GM12878 (cell line): Measurements from ENCODE around the gene COL6A3. TPM values are rescaled to one million over a fixed set of nuclear protein-coding genes. Genes with fewer than 3 reads are reported as not detected.

Experiments used
- ATAC-seq: fragments of 200-7000 bp; cut with Tn5 transposase; 3 replicates; pipeline ENCODE4 v1.9.1; 2020; ENCODE audit warnings: mild to moderate bottlenecking, moderate library complexity
- BruUV-seq: library from RNA; stranded (reverse); fragments of 400-500 nt; replicated peaks from 2 replicates; lab custom pipeline; 2021; lab: Mats Ljungman, UMichigan
- CTCF ChIA-PET: fragments of 300-600 bp; sonication (Branson Sonifier 250); formaldehyde crosslinking; extraction: SDS; loops from one replicate; lab custom pipeline; 2021; ENCODE audit warnings: inconsistent platforms; lab: Yijun Ruan, JAX
- POLR2A ChIA-PET: fragments of 350-600 bp; formaldehyde crosslinking; extraction: SDS; loops from one replicate; lab custom pipeline; 2021; ENCODE audit warnings: inconsistent platforms; lab: Charles Lee
- RAD21 ChIA-PET: fragments of 300-600 bp; sonication (Branson Sonifier 250); formaldehyde crosslinking; loops from one replicate; lab custom pipeline; 2023; ENCODE audit warnings: antibody characterized with exemption; ENCODE audit not compliant: unreplicated experiment; lab: Charles Lee
- SMC1A ChIA-PET: fragments of 300-600 bp; sonication (Branson Sonifier 250); formaldehyde crosslinking; loops from one replicate; lab custom pipeline; 2023; ENCODE audit not compliant: unreplicated experiment, uncharacterized antibody; lab: Charles Lee
- DNase-seq: peaks from one replicate; pipeline ENCODE4 v3.0.0-alpha.2; 2011; ENCODE audit warnings: low read depth, low spot score
- FAIRE-seq: peaks from 3 replicates; lab custom pipeline; 2011; peaks lifted over from hg19 to GRCh38; lab: Jason Lieb, UNC
- H2AFZ ChIP-seq: 2 replicates; pipeline ENCODE4 v1.6.0; 2011; ENCODE audit warnings: low read depth, low read length, control low read depth; ENCODE audit not compliant: control insufficient read depth
- H3K27ac ChIP-seq: 2 replicates; pipeline ENCODE4 v1.5.1; 2011; ENCODE audit warnings: control low read depth; ENCODE audit not compliant: control insufficient read depth, insufficient read depth
- H3K27me3 ChIP-seq, 2 experiments: replicated peaks in 1 of 2; 2 replicates each; pipeline versions ENCODE4 v1.6.0 to v1.6.1; 2011; ENCODE audit warnings: low read length in 1 of 2; ENCODE audit not compliant: control insufficient read depth in 2 of 2, insufficient read depth in 2 of 2
- H3K36me3 ChIP-seq, 2 experiments: 2 replicates each; pipeline ENCODE4 v1.5.1; 2011; ENCODE audit warnings: low read length in 1 of 2; ENCODE audit not compliant: control insufficient read depth in 2 of 2, insufficient read depth in 2 of 2
- H3K4me1 ChIP-seq: 2 replicates; pipeline ENCODE4 v1.6.1; 2011; ENCODE audit warnings: mild to moderate bottlenecking, low read length, moderate library complexity, mixed read lengths; ENCODE audit not compliant: control insufficient read depth, insufficient read depth
- H3K4me2 ChIP-seq: 2 replicates; pipeline ENCODE4 v1.6.0; 2011; ENCODE audit warnings: control low read depth; ENCODE audit not compliant: control insufficient read depth, insufficient read depth
- H3K4me3 ChIP-seq: fragments of 200-600 bp; sonication (generic); 2 replicates; pipeline ENCODE4 v1.5.1; 2016
- H3K79me2 ChIP-seq: 2 replicates; pipeline ENCODE4 v1.6.0; 2011; ENCODE audit warnings: low read length; ENCODE audit not compliant: control insufficient read depth, insufficient read depth
- H3K9ac ChIP-seq: 2 replicates; pipeline ENCODE4 v1.8.0; 2011; ENCODE audit warnings: low read length, control low read depth, mixed read lengths; ENCODE audit not compliant: control insufficient read depth, insufficient read depth
- H3K9me3 ChIP-seq: replicated peaks from 3 replicates; pipeline ENCODE4 v1.5.1; 2011; ENCODE audit warnings: mild to moderate bottlenecking, low read length; ENCODE audit not compliant: control insufficient read depth, insufficient read depth
- H4K20me1 ChIP-seq: 2 replicates; pipeline ENCODE4 v1.6.0; 2011; ENCODE audit not compliant: control insufficient read depth, insufficient read depth
- CTCF ChIP-seq, 3 experiments: IDR thresholded peaks in 2 of 3; conservative IDR thresholded peaks in 1 of 3; 2 replicates each; pipeline ENCODE4 v1.5.1; 2011; ENCODE audit warnings: low read depth in 3 of 3, low read length in 3 of 3, mild to moderate bottlenecking in 3 of 3, control low read depth in 2 of 3, moderate library complexity in 2 of 3, inconsistent platforms in 1 of 3, mixed read lengths in 1 of 3; ENCODE audit not compliant: control insufficient read depth in 2 of 3, insufficient read depth in 1 of 3; ENCODE audit errors: extremely low read depth in 1 of 3
- ETV6 ChIP-seq, 2 experiments: fragments of 450-650 bp in 1 of 2; IDR thresholded peaks in 1 of 2; conservative IDR thresholded peaks in 1 of 2; 2 replicates each; pipeline ENCODE4 v1.6.1; 2014; ENCODE audit warnings: antibody characterized with exemption in 1 of 2, borderline replicate concordance in 1 of 2, low read depth in 1 of 2, mild to moderate bottlenecking in 1 of 2, moderate library complexity in 1 of 2
- IRF4 ChIP-seq: IDR thresholded peaks from 2 replicates; pipeline ENCODE4 v1.6.1; 2011; ENCODE audit warnings: low read depth, low read length
- MXI1 ChIP-seq: fragments of 150-350 bp; IDR thresholded peaks from 2 replicates; pipeline ENCODE4 v1.6.1; 2011; ENCODE audit warnings: low read depth, mild to moderate bottlenecking, inconsistent platforms, low read length, improper control_type of control experiment
- MYC ChIP-seq: IDR thresholded peaks from 2 replicates; pipeline ENCODE4 v1.6.1; 2011; ENCODE audit warnings: mild to moderate bottlenecking, low read length, moderate library complexity, inconsistent platforms; ENCODE audit not compliant: insufficient read depth, insufficient replicate concordance, insufficient read length, severe bottlenecking
- NFXL1 ChIP-seq: fragments of 450-650 bp; IDR thresholded peaks from 2 replicates; pipeline ENCODE4 v1.6.1; 2017; ENCODE audit warnings: antibody characterized with exemption, mild to moderate bottlenecking, borderline replicate concordance
- NKRF ChIP-seq: fragments of 450-650 bp; conservative IDR thresholded peaks from 2 replicates; pipeline ENCODE4 v1.6.1; 2017; ENCODE audit warnings: mild to moderate bottlenecking, moderate library complexity
- PBX3 ChIP-seq: IDR thresholded peaks from 2 replicates; pipeline ENCODE4 v1.6.1; 2011; ENCODE audit warnings: mild to moderate bottlenecking, low read depth, low read length, moderate library complexity; ENCODE audit not compliant: insufficient replicate concordance
- POLR2AphosphoS5 ChIP-seq: IDR thresholded peaks from 2 replicates; pipeline ENCODE4 v1.6.1; 2011; ENCODE audit warnings: mild to moderate bottlenecking, low read length, inconsistent platforms
- POU2F2 ChIP-seq: IDR thresholded peaks from 3 replicates; pipeline ENCODE4 v1.6.1; 2011; ENCODE audit warnings: low read depth, mild to moderate bottlenecking, low read length, borderline replicate concordance
- REST ChIP-seq: IDR thresholded peaks from 2 replicates; pipeline ENCODE4 v1.6.1; 2012; ENCODE audit warnings: mild to moderate bottlenecking, low read depth, low read length
- SREBF1 ChIP-seq: IDR thresholded peaks from 2 replicates; pipeline ENCODE4 v1.6.1; 2012; ENCODE audit warnings: mild to moderate bottlenecking, low read length
- TCF12 ChIP-seq: IDR thresholded peaks from 2 replicates; pipeline ENCODE4 v1.6.1; 2011; ENCODE audit warnings: low read depth, mild to moderate bottlenecking, low read length
- TCF3 ChIP-seq: IDR thresholded peaks from 2 replicates; pipeline ENCODE4 v1.6.1; 2012; ENCODE audit warnings: low read depth, mild to moderate bottlenecking, low read length, borderline replicate concordance; ENCODE audit not compliant: insufficient read depth
- ZBED1 ChIP-seq: IDR thresholded peaks from 2 replicates; pipeline ENCODE4 v1.6.1; 2016; ENCODE audit warnings: borderline replicate concordance
- ZNF622 ChIP-seq: fragments of 450-650 bp; IDR thresholded peaks from 2 replicates; pipeline ENCODE4 v1.6.1; 2017; ENCODE audit warnings: mild to moderate bottlenecking, inconsistent platforms
- WGBS: methylation state at CpG from one replicate; pipeline ENCODE4 v1.1.6; 2016; ENCODE audit warnings: low lambda C conversion rate; ENCODE audit not compliant: insufficient replicate concordance, insufficient coverage; ENCODE audit errors: missing lambda C conversion rate; 5-methylcytosine and 5-hydroxymethylcytosine counted together
- in situ Hi-C: fragments of 300-500 bp; cut with MboI; formaldehyde crosslinking; loops from 9 replicates; pipeline ENCODE4 v1.14.3; 2018; ENCODE audit warnings: mixed read lengths
- intact Hi-C: fragments of 100-400 bp; cut with micrococcal nuclease; formaldehyde crosslinking; loops from one replicate; pipeline ENCODE4 v1.14.2; 2022; ENCODE audit not compliant: unreplicated experiment
- polyA plus RNA-seq, 11 experiments: library from polyadenylated mRNA; depleted of rRNA in 4 of 11; unstranded in 6 of 11; stranded (reverse) in 5 of 11; fragments of >200 nt; fragmentation: Nextera tagmentation in 4 of 11; fragmentation: Illumina TruSeq in 1 of 11; extraction: Ambion mirVana in 4 of 11; extraction: Trizol in 1 of 11; gene quantifications; 1 replicate in 1 of 11; 2 replicates in 10 of 11; pipeline versions ENCODE4 v1.2.1 to v1.2.3, GENCODE V29; 2011 to 2016; ENCODE audit warnings: inconsistent platforms in 2 of 11, missing spikeins in 2 of 11, low read depth in 1 of 11
- total RNA-seq, 4 experiments: library from RNA; depleted of rRNA in 3 of 4; stranded (reverse); fragments of >200 nt in 3 of 4; fragmentation: Illumina TruSeq in 1 of 4; extraction: Trizol in 1 of 4; gene quantifications; 2 replicates each; pipeline versions ENCODE4 v1.2.1 to v1.2.3, GENCODE V29; 2013 to 2021

Gene COL6A3
- total and polyA plus RNA-seq, 10 of the 15 experiments (the other 5 are each of a cell fraction or from before 2014, with no cell fraction given), result 0.01 to 0.51 (median 0.09) TPM; not detected in 4

DNA sequence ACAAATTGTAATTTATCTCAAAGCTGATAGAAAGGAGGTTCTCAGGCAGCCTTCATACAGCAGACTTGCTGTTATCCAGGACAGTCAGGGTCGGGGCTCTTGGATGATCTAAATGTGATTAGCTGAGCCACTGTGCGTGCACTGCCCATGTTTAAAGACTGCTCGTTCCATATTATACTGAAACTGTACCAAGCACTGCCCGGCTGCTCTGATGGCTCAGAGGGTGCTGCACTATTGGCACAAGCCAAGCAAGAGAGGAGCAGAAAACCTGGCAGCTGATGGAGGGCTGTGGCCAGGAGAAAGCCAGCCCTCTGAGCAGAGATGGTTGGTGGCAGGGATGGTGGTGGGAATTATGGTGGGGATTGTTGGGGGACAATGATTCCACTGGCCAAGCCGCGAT, 63.4 kb downstream of the COL6A3 start:
- RAD21 ChIA-PET, result no interaction called here
- POLR2A ChIA-PET, result no interaction called here
- TF ChIP-seq ZBED1 (no peak), REST (no peak), MXI1 (no peak), TCF12 (no peak), NFXL1 (no peak), SREBF1 (no peak), TCF3 (no peak), ETV6 (conservative IDR thresholded peaks at IDR 0.05 in 1 of 2, IDR thresholded peaks at IDR 0.05 in 1 of 2; ENCODE audit: borderline replicate concordance in 1 of 2, low read depth in 1 of 2) (no peak), POLR2AphosphoS5 (no peak), ZNF622 (no peak), IRF4 (no peak), PBX3 (no peak), NKRF (no peak), MYC (no peak), CTCF (IDR thresholded peaks at IDR 0.05 in 2 of 3, conservative IDR thresholded peaks at IDR 0.05 in 1 of 3; ENCODE audit: control insufficient read depth in 2 of 3, extremely low read depth in 1 of 3, insufficient read depth in 1 of 3, low read depth in 3 of 3, low read length in 3 of 3) (no peak), POU2F2 (no peak)

More for the DNA sequence above, 63.4 kb downstream of the COL6A3 start:
- Histone ChIP-seq H3K27ac (no peak overlapping the region), H3K79me2 (no peaks in the 10 kb centered on the region), H3K4me2 (no peak overlapping the region), H3K36me3 (no peaks in the 10 kb centered on the region), H3K4me1 (no peaks in the 10 kb centered on the region), H4K20me1 (no peaks in the 10 kb centered on the region), H3K4me3 (no peak overlapping the region), H3K27me3 (peaks cover 1 to 4% of the 10 kb centered on the region in 2 experiments; a peak in 3 of 4 replicates), H2AFZ (no peak overlapping the region), H3K9ac (no peak overlapping the region), H3K9me3 (no peaks in the 10 kb centered on the region)
- 34% methylated on average over 6 of the region's 6 CpGs for WGBS
- SMC1A ChIA-PET, result no interaction called here
- no peak for FAIRE-seq
- DNase-seq, result no peak
- CTCF ChIA-PET, result interaction anchor here (0.7 kb wide), 1 partner anchor 36 kb away, joined by 4 read pairs; no protein-coding TSS in a partner anchor
- no TSS peak for BruUV-seq
- in situ Hi-C loops (no loop called here), intact Hi-C loops (no loop called here)
- ATAC-seq, result no peak
